Measurements from ENCODE around the gene TRIOBP. TPM values are rescaled to one million over a fixed set of nuclear protein-coding genes. Genes with fewer than 3 reads are reported as not detected.
A peak's percentile ranks its signal among the peaks of the same experiment; 100 is the strongest.
"Not testable (repeated sequence)": the region's sequence is repeated elsewhere in the genome, so short reads cannot be mapped to it uniquely, and the experiment has no call there.

The TRIOBP gene
- total and polyA plus RNA-seq, 8 donors: 57.4 to 84.9 (median 71.4) TPM

DNA sequence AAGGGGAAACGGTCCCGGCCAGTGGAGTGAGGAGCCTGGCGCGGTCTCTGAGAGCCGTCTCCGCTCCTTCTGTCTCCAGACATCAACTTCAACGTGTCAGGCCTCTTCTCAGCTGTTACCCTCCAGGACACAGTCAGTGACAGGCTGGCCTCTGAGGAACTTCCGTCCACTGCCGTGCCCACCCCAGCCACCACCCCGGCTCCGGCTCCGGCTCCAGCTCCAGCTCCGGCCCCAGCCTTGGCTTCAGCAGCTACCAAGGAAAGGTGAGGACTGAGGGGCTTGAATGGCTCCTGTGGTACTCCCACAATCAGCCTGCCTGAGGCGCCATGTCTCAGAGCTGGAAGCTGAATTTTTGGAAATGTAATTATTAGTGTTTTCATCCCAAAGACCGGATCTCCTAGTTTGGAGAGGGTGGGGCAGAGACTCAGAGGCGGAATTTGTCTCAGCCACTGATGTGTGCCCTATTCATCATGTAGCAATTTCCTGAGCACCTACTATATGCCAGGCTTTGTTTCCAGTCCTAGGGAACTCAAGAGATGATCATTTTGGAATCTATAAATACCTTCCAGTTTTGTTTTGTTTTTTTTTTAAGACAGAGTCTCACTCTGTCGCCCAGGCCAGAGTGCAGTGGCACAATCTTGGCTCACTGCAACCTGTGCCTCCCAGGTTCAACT is 46.2 kb upstream of the TRIOBP start:
- TF ChIP-seq, protein P1, sequence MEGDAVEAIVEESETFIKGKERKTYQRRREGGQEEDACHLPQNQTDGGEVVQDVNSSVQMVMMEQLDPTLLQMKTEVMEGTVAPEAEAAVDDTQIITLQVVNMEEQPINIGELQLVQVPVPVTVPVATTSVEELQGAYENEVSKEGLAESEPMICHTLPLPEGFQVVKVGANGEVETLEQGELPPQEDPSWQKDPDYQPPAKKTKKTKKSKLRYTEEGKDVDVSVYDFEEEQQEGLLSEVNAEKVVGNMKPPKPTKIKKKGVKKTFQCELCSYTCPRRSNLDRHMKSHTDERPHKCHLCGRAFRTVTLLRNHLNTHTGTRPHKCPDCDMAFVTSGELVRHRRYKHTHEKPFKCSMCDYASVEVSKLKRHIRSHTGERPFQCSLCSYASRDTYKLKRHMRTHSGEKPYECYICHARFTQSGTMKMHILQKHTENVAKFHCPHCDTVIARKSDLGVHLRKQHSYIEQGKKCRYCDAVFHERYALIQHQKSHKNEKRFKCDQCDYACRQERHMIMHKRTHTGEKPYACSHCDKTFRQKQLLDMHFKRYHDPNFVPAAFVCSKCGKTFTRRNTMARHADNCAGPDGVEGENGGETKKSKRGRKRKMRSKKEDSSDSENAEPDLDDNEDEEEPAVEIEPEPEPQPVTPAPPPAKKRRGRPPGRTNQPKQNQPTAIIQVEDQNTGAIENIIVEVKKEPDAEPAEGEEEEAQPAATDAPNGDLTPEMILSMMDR (IDR thresholded peaks at IDR 0.05): no peak
- peaks cover 0 to 94% of the 10 kb centered on the region in 2 donors for H3K36me3 ChIP-seq
- no peaks in the 10 kb centered on the region for H3K27me3 ChIP-seq
- ATAC-seq: no peak
- H3K9me3 ChIP-seq: no peaks in the 10 kb centered on the region
- H3K4me3 ChIP-seq: no peak overlapping the region
- DNase-seq: no peak
- intact Hi-C loops (cut with DNase I): no loop called here
- H3K4me1 ChIP-seq: no peaks in the 10 kb centered on the region
- H3K27ac ChIP-seq: no peak overlapping the region

- H3K27ac ChIP-seq: no peak overlapping the region
- ATAC-seq (no peak), DNase-seq (no peak)
- H3K27me3 ChIP-seq: no peaks in the 10 kb centered on the region
- peaks cover 4 to 12% of the 10 kb centered on the region in 2 donors for H3K4me1 ChIP-seq
- peaks cover 0 to 53% of the 10 kb centered on the region in 2 donors for H3K36me3 ChIP-seq
- H3K4me3 ChIP-seq: no peak overlapping the region
- TF ChIP-seq, protein P1 (IDR thresholded peaks at IDR 0.05): no peak
- intact Hi-C loops (cut with DNase I): no loop called here
- H3K9me3 ChIP-seq: no peaks in the 10 kb centered on the region
These were observed 42.1 kb upstream of the TRIOBP start for GRCh38 chr22:37654563-37655251.

GRCh38 chr22:37655252-37655563 is 41.6 kb upstream of the TRIOBP start:
- intact Hi-C loops (cut with DNase I): no loop called here
- Histone ChIP-seq H3K4me3 (no peak overlapping the region), H3K9me3 (no peaks in the 10 kb centered on the region), H3K27ac (no peak overlapping the region), H3K36me3 (peaks cover 0 to 48% of the 10 kb centered on the region in 2 donors), H3K27me3 (no peaks in the 10 kb centered on the region), H3K4me1 (peaks cover 9 to 17% of the 10 kb centered on the region in 2 donors)
- no peak for ATAC-seq
- DNase-seq: no peak
- TF ChIP-seq, protein P1 (IDR thresholded peaks at IDR 0.05): no peak

DNA sequence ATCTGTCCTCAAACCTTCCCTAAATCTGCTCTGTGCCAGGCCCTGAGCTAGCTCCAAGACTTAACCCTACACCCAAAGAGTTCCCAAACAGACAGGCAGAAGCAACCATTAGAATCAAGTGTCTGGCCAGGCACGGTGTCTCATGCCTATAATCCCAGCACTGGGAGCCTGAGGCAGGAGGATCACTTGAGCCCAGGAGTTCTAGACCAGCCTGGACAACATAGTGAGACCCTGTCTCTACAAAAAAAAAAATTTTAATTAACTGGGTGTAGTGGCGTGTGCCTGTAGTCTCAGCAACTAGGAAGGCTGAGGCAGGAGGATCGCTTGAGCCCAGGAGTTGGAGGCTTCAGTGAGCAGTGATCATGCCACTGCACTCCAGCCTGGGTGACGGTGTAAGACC is 40.3 kb upstream of the TRIOBP start:
- H3K27ac ChIP-seq; DNase-seq; ATAC-seq; intact Hi-C loops (cut with DNase I); H3K9me3 ChIP-seq; H3K27me3 ChIP-seq; H3K4me3 ChIP-seq: not testable (repeated sequence)
- peaks cover 13 to 31% of the 10 kb centered on the region in 2 donors for H3K4me1 ChIP-seq
- peaks cover 0 to 34% of the 10 kb centered on the region in 2 donors for H3K36me3 ChIP-seq

DNA sequence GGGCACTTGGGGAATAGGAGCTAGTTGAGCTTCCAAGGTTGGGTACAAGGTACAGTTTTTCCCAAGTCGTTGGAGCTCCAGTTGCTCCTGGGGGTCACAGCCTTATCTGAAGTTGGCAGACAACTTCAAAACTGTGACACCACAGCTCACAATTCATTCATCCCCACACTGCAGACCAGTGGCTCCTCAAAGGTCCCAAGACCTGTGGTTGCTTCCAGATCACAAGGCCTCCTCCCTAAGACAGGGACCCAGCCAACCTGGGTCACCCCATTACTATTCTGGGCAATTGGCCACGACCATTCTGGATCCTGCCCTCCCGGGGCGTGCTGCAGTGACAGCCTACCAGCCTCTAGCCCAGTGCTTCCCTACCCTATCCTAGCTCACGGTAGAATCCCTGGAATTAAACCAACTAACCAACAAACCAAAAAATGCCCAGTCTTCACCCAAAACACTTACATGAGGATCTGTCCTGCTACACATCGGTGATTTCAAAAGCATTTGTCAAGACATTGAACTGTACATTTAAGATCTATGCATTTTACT is 39.2 kb upstream of the TRIOBP start:
- Histone ChIP-seq H3K27me3 (no peaks in the 10 kb centered on the region), H3K4me1 (peaks cover 13 to 41% of the 10 kb centered on the region in 2 donors), H3K27ac (peak overlapping the region; percentile 61 to 81), H3K9me3 (no peaks in the 10 kb centered on the region), H3K36me3 (peaks cover 0 to 24% of the 10 kb centered on the region in 2 donors), H3K4me3 (peak overlapping the region; percentile 23 to 49)
- TF ChIP-seq, protein P1 (IDR thresholded peaks at IDR 0.05): no peak
- intact Hi-C loops (cut with DNase I): no loop called here
- ATAC-seq: no peak
- DNase-seq: no peak
